Fibroblast of the aortic adventitia (primary cell): ENCODE results near the gene OR52E4. TPM values are rescaled to one million over a fixed set of nuclear protein-coding genes. Genes with fewer than 3 reads are reported as not detected.

Experiments
- DNase-seq: peaks from one replicate; pipeline ENCODE4 v3.0.0-alpha.2; 2010; ENCODE audit warnings: low read depth
- H3K4me3 ChIP-seq: 2 replicates; pipeline ENCODE4 v1.5.1; 2011; ENCODE audit warnings: low read depth, mild to moderate bottlenecking, control low read depth, low read length, moderate library complexity
- total RNA-seq: library from RNA; depleted of rRNA; stranded (reverse); fragments of >200 nt; gene quantifications from 2 replicates; pipeline ENCODE4 v1.2.3, GENCODE V29; 2012; ENCODE audit warnings: low replicate concordance
- TF ChIP-seq, protein P1 (sequence below): IDR thresholded peaks from 2 replicates; pipeline ENCODE4 v1.5.1; 2011; ENCODE audit warnings: mild to moderate bottlenecking, low read length, control low read depth, inconsistent platforms; ENCODE audit not compliant: insufficient read depth

Gene OR52E4
- total RNA-seq = not detected in 2 replicates

- no peak for DNase-seq
- TF ChIP-seq, protein P1, sequence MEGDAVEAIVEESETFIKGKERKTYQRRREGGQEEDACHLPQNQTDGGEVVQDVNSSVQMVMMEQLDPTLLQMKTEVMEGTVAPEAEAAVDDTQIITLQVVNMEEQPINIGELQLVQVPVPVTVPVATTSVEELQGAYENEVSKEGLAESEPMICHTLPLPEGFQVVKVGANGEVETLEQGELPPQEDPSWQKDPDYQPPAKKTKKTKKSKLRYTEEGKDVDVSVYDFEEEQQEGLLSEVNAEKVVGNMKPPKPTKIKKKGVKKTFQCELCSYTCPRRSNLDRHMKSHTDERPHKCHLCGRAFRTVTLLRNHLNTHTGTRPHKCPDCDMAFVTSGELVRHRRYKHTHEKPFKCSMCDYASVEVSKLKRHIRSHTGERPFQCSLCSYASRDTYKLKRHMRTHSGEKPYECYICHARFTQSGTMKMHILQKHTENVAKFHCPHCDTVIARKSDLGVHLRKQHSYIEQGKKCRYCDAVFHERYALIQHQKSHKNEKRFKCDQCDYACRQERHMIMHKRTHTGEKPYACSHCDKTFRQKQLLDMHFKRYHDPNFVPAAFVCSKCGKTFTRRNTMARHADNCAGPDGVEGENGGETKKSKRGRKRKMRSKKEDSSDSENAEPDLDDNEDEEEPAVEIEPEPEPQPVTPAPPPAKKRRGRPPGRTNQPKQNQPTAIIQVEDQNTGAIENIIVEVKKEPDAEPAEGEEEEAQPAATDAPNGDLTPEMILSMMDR = no peak
- H3K4me3 ChIP-seq = no peak within 1 kb of the TSS
Observed at GRCh38 chr11:5880329-5880728, at the start of gene OR52E4. TSS of gene OR52E4 (plus strand) at chr11:5880629. CDS start at chr11:5884293, 3,664 bp downstream.

GRCh38 chr11:5831196-5831829, 49.1 kb upstream of the OR52E4 start:
- TF ChIP-seq, protein P1 = no peak
- DNase-seq = no peak
- H3K4me3 ChIP-seq = no peak overlapping the region

DNA sequence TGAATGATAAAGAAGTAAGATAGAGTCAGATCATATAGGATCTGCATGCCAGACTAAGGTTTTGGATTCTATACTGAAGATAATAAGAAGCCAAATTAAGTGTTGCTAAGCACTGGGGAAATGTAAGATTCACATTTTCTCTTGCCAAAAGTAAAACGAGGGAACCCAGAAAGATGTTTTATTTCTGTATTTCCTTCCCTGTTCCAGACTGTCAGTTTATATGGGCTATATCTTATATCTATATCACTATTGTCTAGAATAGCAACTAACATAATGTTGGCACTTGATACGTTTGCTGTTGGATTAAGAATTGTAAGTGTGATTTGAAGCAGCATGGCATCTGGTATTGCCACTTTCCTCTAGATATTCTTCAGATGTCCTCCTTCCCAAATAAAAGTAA, 47.0 kb upstream of the OR52E4 start:
- no peak for DNase-seq
- no peak overlapping the region for H3K4me3 ChIP-seq
- TF ChIP-seq, protein P1 = no peak

DNA sequence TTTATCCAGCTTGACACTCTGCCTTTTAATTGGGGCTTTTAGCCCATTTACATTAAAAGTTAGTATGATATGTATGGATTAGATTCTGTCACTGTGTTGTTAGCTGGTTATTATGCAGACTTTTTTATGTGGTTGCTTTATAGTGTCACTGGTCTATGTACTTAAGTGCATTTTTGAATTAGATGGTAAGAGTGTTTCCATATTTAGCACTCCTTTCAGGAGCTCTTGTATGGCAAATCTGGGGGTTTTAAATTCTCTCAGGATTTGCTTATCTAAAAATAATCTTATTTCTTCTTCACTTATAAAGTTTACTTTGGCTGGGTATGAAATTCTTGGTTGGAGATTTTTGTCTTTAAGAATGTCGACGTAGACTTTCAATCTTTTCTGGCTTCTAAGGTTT, 42.7 kb upstream of the OR52E4 start:
- no peak overlapping the region for H3K4me3 ChIP-seq
- DNase-seq = no peak
- TF ChIP-seq, protein P1 = no peak

GRCh38 chr11:5841797-5842196, 38.6 kb upstream of the OR52E4 start, which contains the start of gene OR52E6:
TSS of gene OR52E6 (minus strand) at chr11:5841897. CDS start at chr11:5841897, 0 bp downstream.
- DNase-seq = no peak
- TF ChIP-seq, protein P1 = no peak
- H3K4me3 ChIP-seq = no peak within 1 kb of the TSS

GRCh38 chr11:5846701-5847100, 33.7 kb upstream of the OR52E4 start:
- H3K4me3 ChIP-seq = no peak overlapping the region
- TF ChIP-seq, protein P1 = no peak
- DNase-seq = no peak

- no peak for DNase-seq
- TF ChIP-seq, protein P1 = no peak
- no peak overlapping the region for H3K4me3 ChIP-seq
Observed at GRCh38 chr11:5847711-5848110, 32.7 kb upstream of the OR52E4 start.
